Activated CD4-positive, alpha-beta T cell treated with anti-CD3 and anti-CD28 coated beads, Interleukin-2, amount 10 ng/mL, durations not matched to agents 7 days and 5 days (primary cell): ENCODE results near the gene PCNT. TPM values are rescaled to one million over a fixed set of nuclear protein-coding genes. Genes with fewer than 3 reads are reported as not detected.
"Not testable (repeated sequence)": the region's sequence is repeated elsewhere in the genome, so short reads cannot be mapped to it uniquely, and the experiment has no call there.

Source experiments
- CTCF ChIA-PET: fragments of 350-600 bp; sonication (Branson Sonifier 250); formaldehyde crosslinking; loops from one replicate; lab custom pipeline; 2021; ENCODE audit warnings: antibody characterized with exemption; lab: Charles Lee
- POLR2A ChIA-PET: fragments of 350-600 bp; sonication (Branson Sonifier 250); formaldehyde crosslinking; loops from one replicate; lab custom pipeline; 2021; ENCODE audit warnings: antibody characterized with exemption; lab: Charles Lee
- DNase-seq: peaks from one replicate; pipeline ENCODE4 v3.0.0-alpha.2; 2020
- H3K27ac Mint-ChIP-seq: one replicate; pipeline ENCODE4 v1.8.0; 2021; ENCODE audit warnings: mild to moderate bottlenecking, moderate library complexity, mixed read lengths
- H3K27me3 Mint-ChIP-seq: one replicate; pipeline ENCODE4 v1.8.0; 2021; ENCODE audit warnings: mixed read lengths
- H3K36me3 Mint-ChIP-seq: one replicate; pipeline ENCODE4 v1.8.0; 2021; ENCODE audit warnings: low read depth, mixed read lengths
- H3K4me1 Mint-ChIP-seq: one replicate; pipeline ENCODE4 v1.8.0; 2021; ENCODE audit warnings: mixed read lengths
- H3K4me3 Mint-ChIP-seq: one replicate; pipeline ENCODE4 v1.8.0; 2021; ENCODE audit warnings: mild to moderate bottlenecking, moderate library complexity, mixed read lengths
- H3K9me3 Mint-ChIP-seq: one replicate; pipeline ENCODE4 v1.8.0; 2021; ENCODE audit warnings: mixed read lengths
- total RNA-seq, 2 experiments: library from RNA; stranded (reverse); gene quantifications; one replicate each; pipeline ENCODE4 v1.2.3, GENCODE V29; 2021

Gene PCNT
- total RNA-seq, 2 experiments from 2014 or later: 84.0 to 89.8 TPM

- CTCF ChIA-PET: no interaction called here
- H3K36me3 Mint-ChIP-seq: peaks cover 26% of the 10 kb centered on the region
These were observed 102.5 kb downstream of the PCNT start for GRCh38 chr21:46426313-46427046.

GRCh38 chr21:46427516-46427915, 103.6 kb downstream of the PCNT start:
- no peak overlapping the region for H3K27ac Mint-ChIP-seq
- H3K4me1 Mint-ChIP-seq: peaks cover 20% of the 10 kb centered on the region
- ChIA-PET POLR2A (no interaction called here), CTCF (no interaction called here)
- DNase-seq: no peak
- H3K9me3 Mint-ChIP-seq: no peaks in the 10 kb centered on the region
- H3K27me3 Mint-ChIP-seq: no peaks in the 10 kb centered on the region
- no peak overlapping the region for H3K4me3 Mint-ChIP-seq
- peaks cover 34% of the 10 kb centered on the region for H3K36me3 Mint-ChIP-seq

More at GRCh38 chr21:46426313-46427046, 102.5 kb downstream of the PCNT start:
- DNase-seq: no peak
- no peak overlapping the region for H3K27ac Mint-ChIP-seq
- H3K4me3 Mint-ChIP-seq: no peak overlapping the region
- peaks cover 20% of the 10 kb centered on the region for H3K4me1 Mint-ChIP-seq
- H3K9me3 Mint-ChIP-seq: no peaks in the 10 kb centered on the region
- no peaks in the 10 kb centered on the region for H3K27me3 Mint-ChIP-seq
- POLR2A ChIA-PET: no interaction called here

- POLR2A ChIA-PET: no interaction called here
- Mint-ChIP-seq H3K27me3 (no peaks in the 10 kb centered on the region), H3K9me3 (no peaks in the 10 kb centered on the region), H3K4me3 (no peak overlapping the region), H3K4me1 (peaks cover 17% of the 10 kb centered on the region), H3K27ac (no peak overlapping the region), H3K36me3 (peaks cover 32% of the 10 kb centered on the region)
- no peak for DNase-seq
- CTCF ChIA-PET: interaction anchor here (1.1 kb wide), 1 partner anchor 14 kb away, joined by 3 read pairs; no protein-coding TSS in a partner anchor
These were observed 104.3 kb downstream of the PCNT start for GRCh38 chr21:46428286-46428685.

GRCh38 chr21:46428987-46429710, 105.2 kb downstream of the PCNT start:
- H3K36me3 Mint-ChIP-seq: peaks cover 30% of the 10 kb centered on the region
- no peaks in the 10 kb centered on the region for H3K9me3 Mint-ChIP-seq
- no peaks in the 10 kb centered on the region for H3K27me3 Mint-ChIP-seq
- POLR2A ChIA-PET: no interaction called here
- peaks cover 11% of the 10 kb centered on the region for H3K4me1 Mint-ChIP-seq
- H3K27ac Mint-ChIP-seq: no peak overlapping the region
- CTCF ChIA-PET: interaction anchor here (0.9 to 1.1 kb wide), 2 partner anchors 13 to 227 kb away, joined by 3 read pairs; no protein-coding TSS in a partner anchor
- H3K4me3 Mint-ChIP-seq: no peak overlapping the region
- no peak for DNase-seq

- no peak for DNase-seq
- H3K4me3 Mint-ChIP-seq: no peak overlapping the region
- H3K27me3 Mint-ChIP-seq: no peaks in the 10 kb centered on the region
- H3K27ac Mint-ChIP-seq: no peak overlapping the region
- CTCF ChIA-PET: no interaction called here
- POLR2A ChIA-PET: no interaction called here
- no peaks in the 10 kb centered on the region for H3K9me3 Mint-ChIP-seq
- peaks cover 33% of the 10 kb centered on the region for H3K36me3 Mint-ChIP-seq
- H3K4me1 Mint-ChIP-seq: peaks cover 5% of the 10 kb centered on the region
These were observed 106.1 kb downstream of the PCNT start for GRCh38 chr21:46429754-46430681.

- Mint-ChIP-seq H3K27me3 (no peaks in the 10 kb centered on the region), H3K4me1 (no peaks in the 10 kb centered on the region), H3K9me3 (no peaks in the 10 kb centered on the region), H3K4me3 (no peak overlapping the region), H3K36me3 (peaks cover 33% of the 10 kb centered on the region), H3K27ac (no peak overlapping the region)
- DNase-seq: no peak
- POLR2A ChIA-PET: no interaction called here
- CTCF ChIA-PET: no interaction called here
These were observed 107.5 kb downstream of the PCNT start for GRCh38 chr21:46431448-46431847.

- H3K4me1 Mint-ChIP-seq: no peaks in the 10 kb centered on the region
- CTCF ChIA-PET: no interaction called here
- no peak overlapping the region for H3K4me3 Mint-ChIP-seq
- peaks cover 36% of the 10 kb centered on the region for H3K36me3 Mint-ChIP-seq
- DNase-seq: no peak
- H3K27me3 Mint-ChIP-seq: no peaks in the 10 kb centered on the region
- no peak overlapping the region for H3K27ac Mint-ChIP-seq
- no peaks in the 10 kb centered on the region for H3K9me3 Mint-ChIP-seq
- POLR2A ChIA-PET: no interaction called here
These were observed 108.0 kb downstream of the PCNT start for GRCh38 chr21:46431884-46432488.

- DNase-seq, CTCF ChIA-PET: not testable (repeated sequence)
These were observed 109.2 kb downstream of the PCNT start for GRCh38 chr21:46433116-46433515.

GRCh38 chr21:46434322-46434958, 110.5 kb downstream of the PCNT start:
- ChIA-PET POLR2A (no interaction called here), CTCF (no interaction called here)
- H3K36me3 Mint-ChIP-seq: peaks cover 47% of the 10 kb centered on the region
- no peaks in the 10 kb centered on the region for H3K27me3 Mint-ChIP-seq
- H3K9me3 Mint-ChIP-seq: no peaks in the 10 kb centered on the region
- H3K4me1 Mint-ChIP-seq: no peaks in the 10 kb centered on the region
- no peak overlapping the region for H3K4me3 Mint-ChIP-seq
- no peak overlapping the region for H3K27ac Mint-ChIP-seq
- DNase-seq: no peak

More at GRCh38 chr21:46433116-46433515, 109.2 kb downstream of the PCNT start:
- H3K27ac Mint-ChIP-seq: peak overlapping the region; percentile 25
- H3K27me3 Mint-ChIP-seq, POLR2A ChIA-PET, H3K9me3 Mint-ChIP-seq, H3K4me3 Mint-ChIP-seq, H3K4me1 Mint-ChIP-seq: not testable (repeated sequence)
- peaks cover 40% of the 10 kb centered on the region for H3K36me3 Mint-ChIP-seq

- no peak overlapping the region for H3K27ac Mint-ChIP-seq
- H3K4me3 Mint-ChIP-seq: no peak overlapping the region
- no peaks in the 10 kb centered on the region for H3K4me1 Mint-ChIP-seq
- ChIA-PET POLR2A (no interaction called here), CTCF (no interaction called here)
- H3K36me3 Mint-ChIP-seq: peaks cover 55% of the 10 kb centered on the region
- DNase-seq: no peak
- no peaks in the 10 kb centered on the region for H3K9me3 Mint-ChIP-seq
- H3K27me3 Mint-ChIP-seq: no peaks in the 10 kb centered on the region
These were observed 111.9 kb downstream of the PCNT start for GRCh38 chr21:46435786-46436227.

GRCh38 chr21:46436621-46437020, 112.7 kb downstream of the PCNT start:
- CTCF ChIA-PET: no interaction called here
- H3K4me1 Mint-ChIP-seq: no peaks in the 10 kb centered on the region
- no peak overlapping the region for H3K27ac Mint-ChIP-seq
- H3K9me3 Mint-ChIP-seq: no peaks in the 10 kb centered on the region
- no peak for DNase-seq
- POLR2A ChIA-PET: no interaction called here
- H3K4me3 Mint-ChIP-seq: no peak overlapping the region
- H3K36me3 Mint-ChIP-seq: peaks cover 55% of the 10 kb centered on the region
- H3K27me3 Mint-ChIP-seq: no peaks in the 10 kb centered on the region

GRCh38 chr21:46437096-46437498, 113.1 kb downstream of the PCNT start:
- Mint-ChIP-seq H3K4me3 (no peak overlapping the region), H3K27ac (no peak overlapping the region), H3K27me3 (no peaks in the 10 kb centered on the region), H3K36me3 (peaks cover 50% of the 10 kb centered on the region), H3K4me1 (no peaks in the 10 kb centered on the region), H3K9me3 (no peaks in the 10 kb centered on the region)
- ChIA-PET CTCF (no interaction called here), POLR2A (no interaction called here)
- no peak for DNase-seq
